ENCODE results near the gene DAND5. TPM values are rescaled to one million over a fixed set of nuclear protein-coding genes. Genes with fewer than 3 reads are reported as not detected.
A peak's percentile ranks its signal among the peaks of the same experiment; 100 is the strongest.

The DAND5 gene
- total and polyA plus RNA-seq, 2 of the 13 experiments (the other 11 are each of a cell fraction or from before 2014, with no cell fraction given), result 0.04 TPM; not detected in 1

DNA sequence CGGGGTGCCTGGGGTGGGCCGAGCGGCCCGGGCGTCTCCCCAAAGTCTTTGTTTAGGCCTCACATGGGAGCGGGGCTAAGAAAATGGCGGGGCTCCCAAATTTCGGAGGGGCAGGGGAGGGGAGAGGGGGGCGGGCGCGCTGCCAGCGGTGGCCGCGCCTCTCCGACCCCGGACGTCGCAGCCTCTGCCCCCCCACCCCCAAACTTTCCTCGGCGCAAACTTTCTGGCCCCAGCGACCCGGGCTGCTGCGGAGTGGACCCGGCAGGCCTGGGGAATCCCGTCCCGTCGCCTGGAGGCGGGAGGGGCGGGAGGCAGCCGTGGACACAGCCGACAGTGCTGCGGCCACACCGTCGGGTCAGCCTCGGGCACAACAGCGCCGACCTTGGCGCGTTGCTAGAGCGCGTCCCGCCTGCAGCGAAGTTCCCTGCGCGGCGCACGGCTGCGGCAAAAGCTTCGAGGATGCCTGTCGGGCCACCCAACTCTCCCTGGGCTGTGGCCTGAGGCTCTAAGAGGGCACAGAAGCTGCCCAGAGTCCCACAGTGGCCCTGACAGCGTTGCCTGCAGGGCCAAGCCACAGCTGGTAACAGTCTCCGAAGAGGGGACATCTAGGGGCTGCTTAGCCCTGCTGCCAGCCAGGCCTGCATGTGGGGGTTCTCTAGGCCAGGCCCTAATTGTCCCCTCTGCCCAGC is 27.2 kb downstream of the DAND5 start (continued):
- TF ChIP-seq, protein P1, sequence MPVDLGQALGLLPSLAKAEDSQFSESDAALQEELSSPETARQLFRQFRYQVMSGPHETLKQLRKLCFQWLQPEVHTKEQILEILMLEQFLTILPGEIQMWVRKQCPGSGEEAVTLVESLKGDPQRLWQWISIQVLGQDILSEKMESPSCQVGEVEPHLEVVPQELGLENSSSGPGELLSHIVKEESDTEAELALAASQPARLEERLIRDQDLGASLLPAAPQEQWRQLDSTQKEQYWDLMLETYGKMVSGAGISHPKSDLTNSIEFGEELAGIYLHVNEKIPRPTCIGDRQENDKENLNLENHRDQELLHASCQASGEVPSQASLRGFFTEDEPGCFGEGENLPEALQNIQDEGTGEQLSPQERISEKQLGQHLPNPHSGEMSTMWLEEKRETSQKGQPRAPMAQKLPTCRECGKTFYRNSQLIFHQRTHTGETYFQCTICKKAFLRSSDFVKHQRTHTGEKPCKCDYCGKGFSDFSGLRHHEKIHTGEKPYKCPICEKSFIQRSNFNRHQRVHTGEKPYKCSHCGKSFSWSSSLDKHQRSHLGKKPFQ (CRISPR knock-in tag; IDR thresholded peaks at IDR 0.05; ENCODE audit: insufficient replicate concordance), result no peak
- TF ChIP-seq PHF21A (CRISPR knock-in tag; IDR thresholded peaks at IDR 0.05) (no peak), NFE2L1 (CRISPR knock-in tag; IDR thresholded peaks at IDR 0.05; ENCODE audit: borderline replicate concordance) (no peak), TBL1XR1 (IDR thresholded peaks at IDR 0.05; ENCODE audit: borderline replicate concordance, low read length, partially characterized antibody) (no peak), PAF1 (CRISPR knock-in tag; IDR thresholded peaks at IDR 0.05) (no peak), RXRB (CRISPR knock-in tag; IDR thresholded peaks at IDR 0.05; ENCODE audit: borderline replicate concordance) (no peak), ZFP41 (CRISPR knock-in tag; IDR thresholded peaks at IDR 0.05; ENCODE audit: borderline replicate concordance) (no peak), RNF2 (conservative IDR thresholded peaks at IDR 0.05; ENCODE audit: low read depth) (no peak), ZNF143 (CRISPR knock-in tag; IDR thresholded peaks at IDR 0.05) (no peak), GABPB1 (CRISPR knock-in tag; IDR thresholded peaks at IDR 0.05) (peak; percentile 60), RFXANK (CRISPR knock-in tag; IDR thresholded peaks at IDR 0.05) (no peak), ZNF782 (CRISPR knock-in tag; IDR thresholded peaks at IDR 0.05; ENCODE audit: borderline replicate concordance) (no peak)
- TF ChIP-seq, protein P2, sequence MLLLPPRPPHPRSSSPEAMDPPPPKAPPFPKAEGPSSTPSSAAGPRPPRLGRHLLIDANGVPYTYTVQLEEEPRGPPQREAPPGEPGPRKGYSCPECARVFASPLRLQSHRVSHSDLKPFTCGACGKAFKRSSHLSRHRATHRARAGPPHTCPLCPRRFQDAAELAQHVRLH (CRISPR knock-in tag; IDR thresholded peaks at IDR 0.05; ENCODE audit: borderline replicate concordance, low read depth), result peak; percentile 41; the same call in 1 of the 2 replicates
- TF ChIP-seq, protein P3, sequence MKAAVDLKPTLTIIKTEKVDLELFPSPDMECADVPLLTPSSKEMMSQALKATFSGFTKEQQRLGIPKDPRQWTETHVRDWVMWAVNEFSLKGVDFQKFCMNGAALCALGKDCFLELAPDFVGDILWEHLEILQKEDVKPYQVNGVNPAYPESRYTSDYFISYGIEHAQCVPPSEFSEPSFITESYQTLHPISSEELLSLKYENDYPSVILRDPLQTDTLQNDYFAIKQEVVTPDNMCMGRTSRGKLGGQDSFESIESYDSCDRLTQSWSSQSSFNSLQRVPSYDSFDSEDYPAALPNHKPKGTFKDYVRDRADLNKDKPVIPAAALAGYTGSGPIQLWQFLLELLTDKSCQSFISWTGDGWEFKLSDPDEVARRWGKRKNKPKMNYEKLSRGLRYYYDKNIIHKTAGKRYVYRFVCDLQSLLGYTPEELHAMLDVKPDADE (CRISPR knock-in tag; IDR thresholded peaks at IDR 0.05), result no peak
- TF ChIP-seq, protein P4, sequence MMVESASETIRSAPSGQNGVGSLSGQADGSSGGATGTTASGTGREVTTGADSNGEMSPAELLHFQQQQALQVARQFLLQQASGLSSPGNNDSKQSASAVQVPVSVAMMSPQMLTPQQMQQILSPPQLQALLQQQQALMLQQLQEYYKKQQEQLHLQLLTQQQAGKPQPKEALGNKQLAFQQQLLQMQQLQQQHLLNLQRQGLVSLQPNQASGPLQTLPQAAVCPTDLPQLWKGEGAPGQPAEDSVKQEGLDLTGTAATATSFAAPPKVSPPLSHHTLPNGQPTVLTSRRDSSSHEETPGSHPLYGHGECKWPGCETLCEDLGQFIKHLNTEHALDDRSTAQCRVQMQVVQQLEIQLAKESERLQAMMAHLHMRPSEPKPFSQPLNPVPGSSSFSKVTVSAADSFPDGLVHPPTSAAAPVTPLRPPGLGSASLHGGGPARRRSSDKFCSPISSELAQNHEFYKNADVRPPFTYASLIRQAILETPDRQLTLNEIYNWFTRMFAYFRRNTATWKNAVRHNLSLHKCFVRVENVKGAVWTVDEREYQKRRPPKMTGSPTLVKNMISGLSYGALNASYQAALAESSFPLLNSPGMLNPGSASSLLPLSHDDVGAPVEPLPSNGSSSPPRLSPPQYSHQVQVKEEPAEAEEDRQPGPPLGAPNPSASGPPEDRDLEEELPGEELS (CRISPR knock-in tag; IDR thresholded peaks at IDR 0.05), result no peak
- TF ChIP-seq, protein P5, sequence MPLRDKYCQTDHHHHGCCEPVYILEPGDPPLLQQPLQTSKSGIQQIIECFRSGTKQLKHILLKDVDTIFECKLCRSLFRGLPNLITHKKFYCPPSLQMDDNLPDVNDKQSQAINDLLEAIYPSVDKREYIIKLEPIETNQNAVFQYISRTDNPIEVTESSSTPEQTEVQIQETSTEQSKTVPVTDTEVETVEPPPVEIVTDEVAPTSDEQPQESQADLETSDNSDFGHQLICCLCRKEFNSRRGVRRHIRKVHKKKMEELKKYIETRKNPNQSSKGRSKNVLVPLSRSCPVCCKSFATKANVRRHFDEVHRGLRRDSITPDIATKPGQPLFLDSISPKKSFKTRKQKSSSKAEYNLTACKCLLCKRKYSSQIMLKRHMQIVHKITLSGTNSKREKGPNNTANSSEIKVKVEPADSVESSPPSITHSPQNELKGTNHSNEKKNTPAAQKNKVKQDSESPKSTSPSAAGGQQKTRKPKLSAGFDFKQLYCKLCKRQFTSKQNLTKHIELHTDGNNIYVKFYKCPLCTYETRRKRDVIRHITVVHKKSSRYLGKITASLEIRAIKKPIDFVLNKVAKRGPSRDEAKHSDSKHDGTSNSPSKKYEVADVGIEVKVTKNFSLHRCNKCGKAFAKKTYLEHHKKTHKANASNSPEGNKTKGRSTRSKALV (CRISPR knock-in tag; IDR thresholded peaks at IDR 0.05), result peak; percentile 83; the same call in 1 of the 2 replicates
- TF ChIP-seq, protein P6, sequence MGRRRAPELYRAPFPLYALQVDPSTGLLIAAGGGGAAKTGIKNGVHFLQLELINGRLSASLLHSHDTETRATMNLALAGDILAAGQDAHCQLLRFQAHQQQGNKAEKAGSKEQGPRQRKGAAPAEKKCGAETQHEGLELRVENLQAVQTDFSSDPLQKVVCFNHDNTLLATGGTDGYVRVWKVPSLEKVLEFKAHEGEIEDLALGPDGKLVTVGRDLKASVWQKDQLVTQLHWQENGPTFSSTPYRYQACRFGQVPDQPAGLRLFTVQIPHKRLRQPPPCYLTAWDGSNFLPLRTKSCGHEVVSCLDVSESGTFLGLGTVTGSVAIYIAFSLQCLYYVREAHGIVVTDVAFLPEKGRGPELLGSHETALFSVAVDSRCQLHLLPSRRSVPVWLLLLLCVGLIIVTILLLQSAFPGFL (CRISPR knock-in tag; IDR thresholded peaks at IDR 0.05), result no peak

All from HepG2 (cell line).